WERI-Rb-1 (cell line): ENCODE measurements around the gene ITFG1.

Experiments used
- DNase-seq: peaks from one replicate; pipeline ENCODE4 v3.0.0-alpha.2; 2020
- H3K27ac ChIP-seq: fragments of 250-450 bp; sonication (Bioruptor Pico); 2 replicates; pipeline ENCODE4 v1.5.1; 2020; ENCODE audit warnings: mild to moderate bottlenecking, moderate library complexity
- H3K27me3 ChIP-seq: fragments of 250-450 bp; sonication (Bioruptor Pico); 2 replicates; pipeline ENCODE4 v1.5.1; 2021; ENCODE audit warnings: mild to moderate bottlenecking, low read depth, moderate library complexity; ENCODE audit not compliant: insufficient read depth, severe bottlenecking
- H3K36me3 ChIP-seq: fragments of 250-450 bp; sonication (Bioruptor Pico); 2 replicates; pipeline ENCODE4 v1.5.1; 2020; ENCODE audit warnings: mild to moderate bottlenecking, moderate library complexity
- H3K4me3 ChIP-seq: 2 replicates; pipeline ENCODE4 v1.5.1; 2011; ENCODE audit warnings: low read depth, mild to moderate bottlenecking, control low read depth, low read length
- H3K9me3 ChIP-seq: fragments of 250-450 bp; sonication (Bioruptor Pico); 2 replicates; pipeline ENCODE4 v1.5.1; 2021; ENCODE audit warnings: mild to moderate bottlenecking, moderate library complexity; ENCODE audit not compliant: severe bottlenecking
- TF ChIP-seq, protein P1 (sequence below): IDR thresholded peaks from 2 replicates; pipeline ENCODE4 v1.5.1; 2011; ENCODE audit warnings: low read depth, mild to moderate bottlenecking, control low read depth, inconsistent platforms, low read length

ITFG1 gene

DNA sequence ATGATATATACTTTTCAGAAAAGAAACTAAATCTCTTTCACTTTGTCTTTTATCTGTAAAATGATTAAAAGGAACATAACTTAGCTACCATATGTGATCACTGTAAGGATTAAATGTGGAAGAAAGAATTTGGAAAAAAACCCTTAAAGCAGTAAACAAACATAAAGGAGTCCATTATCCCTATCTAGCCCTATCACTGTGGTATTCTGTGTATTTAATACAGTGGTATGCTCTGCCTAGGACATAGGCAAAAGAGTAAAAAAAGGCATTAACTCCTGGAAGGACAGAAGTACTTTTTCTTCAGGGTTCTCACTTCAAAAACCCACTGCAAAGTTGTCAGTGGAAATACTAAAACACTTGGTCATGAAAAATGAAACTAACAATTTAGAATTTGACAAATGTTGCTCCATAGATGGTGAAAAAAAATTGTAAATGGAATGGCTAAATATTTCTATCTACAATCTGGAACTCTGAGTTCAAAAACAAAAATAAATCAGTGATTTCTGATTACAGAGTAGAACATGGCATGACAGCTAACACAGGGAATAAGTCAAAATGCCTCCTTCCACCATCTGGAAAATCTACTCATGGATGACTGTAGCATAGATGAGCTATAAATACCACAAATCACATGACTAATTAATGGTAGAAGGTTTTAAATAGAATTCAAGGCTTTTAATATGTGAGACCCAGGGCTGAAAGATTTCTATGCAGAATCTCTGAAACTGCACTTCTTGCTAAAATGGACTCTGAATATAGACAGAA lies 140.1 kb downstream of the ITFG1 start:
- DNase-seq: no peak

DNA sequence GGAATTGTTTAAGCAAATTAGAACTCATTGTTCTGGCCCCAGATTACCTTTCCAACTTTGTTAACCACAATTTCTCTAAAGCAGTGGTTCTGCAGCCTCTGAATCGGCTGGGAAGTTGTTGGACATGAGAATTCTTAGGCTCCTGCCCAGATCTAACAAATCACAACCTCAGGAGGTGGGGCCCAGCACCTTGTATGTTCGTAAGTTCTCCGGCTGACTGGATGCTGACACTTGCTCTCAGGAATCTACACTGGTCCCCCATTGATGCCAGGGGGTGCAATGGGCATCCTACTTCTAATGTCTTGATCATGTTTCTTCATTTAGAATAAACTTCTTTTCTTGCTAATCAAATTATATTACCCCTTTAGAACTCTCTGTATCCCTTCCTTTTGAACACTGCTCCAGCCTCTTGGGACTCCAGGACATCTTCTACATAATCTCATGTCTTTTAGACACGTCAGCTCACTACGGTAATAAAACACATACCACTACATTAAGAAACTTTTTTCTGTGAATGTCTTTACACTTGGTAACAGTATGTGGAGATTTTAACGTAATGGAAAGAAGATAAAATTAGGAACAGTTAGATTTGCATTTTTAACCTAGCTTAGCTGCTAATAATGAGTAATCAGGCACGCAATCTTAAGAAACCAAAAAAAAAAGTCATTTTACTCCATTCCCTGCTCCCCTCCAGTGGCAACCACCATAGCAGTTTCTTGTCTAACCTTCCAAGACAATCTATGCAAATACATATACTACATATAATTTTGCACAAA lies 143.2 kb downstream of the ITFG1 start:
- DNase-seq: no peak
- no peaks in the 10 kb centered on the region for H3K36me3 ChIP-seq
- no peak overlapping the region for H3K4me3 ChIP-seq
- TF ChIP-seq, protein P1, sequence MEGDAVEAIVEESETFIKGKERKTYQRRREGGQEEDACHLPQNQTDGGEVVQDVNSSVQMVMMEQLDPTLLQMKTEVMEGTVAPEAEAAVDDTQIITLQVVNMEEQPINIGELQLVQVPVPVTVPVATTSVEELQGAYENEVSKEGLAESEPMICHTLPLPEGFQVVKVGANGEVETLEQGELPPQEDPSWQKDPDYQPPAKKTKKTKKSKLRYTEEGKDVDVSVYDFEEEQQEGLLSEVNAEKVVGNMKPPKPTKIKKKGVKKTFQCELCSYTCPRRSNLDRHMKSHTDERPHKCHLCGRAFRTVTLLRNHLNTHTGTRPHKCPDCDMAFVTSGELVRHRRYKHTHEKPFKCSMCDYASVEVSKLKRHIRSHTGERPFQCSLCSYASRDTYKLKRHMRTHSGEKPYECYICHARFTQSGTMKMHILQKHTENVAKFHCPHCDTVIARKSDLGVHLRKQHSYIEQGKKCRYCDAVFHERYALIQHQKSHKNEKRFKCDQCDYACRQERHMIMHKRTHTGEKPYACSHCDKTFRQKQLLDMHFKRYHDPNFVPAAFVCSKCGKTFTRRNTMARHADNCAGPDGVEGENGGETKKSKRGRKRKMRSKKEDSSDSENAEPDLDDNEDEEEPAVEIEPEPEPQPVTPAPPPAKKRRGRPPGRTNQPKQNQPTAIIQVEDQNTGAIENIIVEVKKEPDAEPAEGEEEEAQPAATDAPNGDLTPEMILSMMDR: no peak
- H3K27me3 ChIP-seq: no peaks in the 10 kb centered on the region
- H3K27ac ChIP-seq: no peak overlapping the region
- no peaks in the 10 kb centered on the region for H3K9me3 ChIP-seq

More for the DNA sequence above, 140.1 kb downstream of the ITFG1 start:
- TF ChIP-seq, protein P1: no peak
- Histone ChIP-seq H3K27ac (no peak overlapping the region), H3K27me3 (no peaks in the 10 kb centered on the region), H3K4me3 (no peak overlapping the region), H3K9me3 (no peaks in the 10 kb centered on the region), H3K36me3 (no peaks in the 10 kb centered on the region)

DNA sequence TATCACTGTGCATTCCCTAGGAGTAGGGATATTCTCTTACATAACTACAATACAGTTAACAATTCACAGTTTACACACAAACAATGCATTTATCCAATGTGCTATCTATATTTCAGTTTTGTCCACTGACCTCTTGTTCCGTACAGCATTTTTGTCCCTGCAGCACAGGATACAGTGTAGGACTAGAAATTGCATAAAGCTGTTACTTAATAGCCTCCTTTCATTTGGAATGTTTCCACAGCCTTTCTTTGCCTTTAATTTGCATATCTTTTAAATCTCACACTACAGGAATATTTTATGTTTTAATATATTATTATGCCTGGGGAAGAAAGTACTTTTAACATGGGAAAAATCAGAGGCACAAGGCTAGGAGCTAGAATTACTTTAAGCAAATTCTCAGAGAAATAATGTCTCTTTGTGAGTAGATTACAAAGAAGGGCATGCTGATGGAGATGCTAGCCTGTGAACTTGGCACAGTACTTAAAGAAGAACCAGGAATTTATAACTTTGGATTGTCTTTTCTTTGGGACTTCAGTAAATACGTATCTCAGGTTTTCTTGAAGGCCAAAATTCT lies 144.3 kb downstream of the ITFG1 start:
- Histone ChIP-seq H3K27me3 (no peaks in the 10 kb centered on the region), H3K4me3 (no peak overlapping the region), H3K27ac (no peak overlapping the region), H3K36me3 (no peaks in the 10 kb centered on the region), H3K9me3 (no peaks in the 10 kb centered on the region)
- DNase-seq: no peak
- TF ChIP-seq, protein P1: no peak

DNA sequence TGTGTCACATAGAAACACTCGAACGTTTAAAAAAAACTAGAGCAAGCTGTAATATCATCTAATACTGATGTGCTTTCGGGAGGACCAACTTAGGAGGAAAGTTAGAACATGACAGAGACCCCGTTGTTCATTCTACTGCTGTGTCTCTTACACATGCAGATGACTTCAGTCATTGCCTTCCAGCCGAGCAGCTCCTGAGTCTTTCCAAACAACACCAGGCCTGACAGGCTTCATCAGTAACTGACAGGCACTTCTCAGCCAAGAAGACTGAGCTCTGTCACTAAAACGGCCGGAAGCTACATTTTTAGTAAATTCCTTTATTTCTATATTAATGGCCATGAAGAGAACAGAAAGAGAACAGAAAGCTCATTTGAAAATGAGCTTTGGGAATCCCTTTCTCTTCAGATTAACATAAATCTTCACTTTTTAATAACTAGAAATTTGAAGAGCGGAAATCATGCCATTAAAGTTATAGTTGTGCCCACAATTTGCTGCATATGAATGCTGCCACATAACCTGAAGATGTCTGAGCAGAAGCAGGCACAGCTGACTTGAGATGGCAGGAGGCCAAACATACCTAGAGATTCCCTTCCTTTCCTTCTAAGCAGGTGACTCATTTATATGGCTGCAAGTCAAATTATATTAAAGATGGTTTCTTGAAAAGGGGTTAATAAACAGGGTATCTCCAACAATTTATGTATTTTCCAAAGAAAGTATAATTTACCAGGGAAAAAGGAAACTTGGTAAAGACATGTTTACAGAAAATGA lies 148.9 kb downstream of the ITFG1 start:
- Histone ChIP-seq H3K27me3 (no peaks in the 10 kb centered on the region), H3K36me3 (no peaks in the 10 kb centered on the region), H3K4me3 (no peak overlapping the region), H3K27ac (no peak overlapping the region), H3K9me3 (no peaks in the 10 kb centered on the region)
- TF ChIP-seq, protein P1: no peak
- no peak for DNase-seq

DNA sequence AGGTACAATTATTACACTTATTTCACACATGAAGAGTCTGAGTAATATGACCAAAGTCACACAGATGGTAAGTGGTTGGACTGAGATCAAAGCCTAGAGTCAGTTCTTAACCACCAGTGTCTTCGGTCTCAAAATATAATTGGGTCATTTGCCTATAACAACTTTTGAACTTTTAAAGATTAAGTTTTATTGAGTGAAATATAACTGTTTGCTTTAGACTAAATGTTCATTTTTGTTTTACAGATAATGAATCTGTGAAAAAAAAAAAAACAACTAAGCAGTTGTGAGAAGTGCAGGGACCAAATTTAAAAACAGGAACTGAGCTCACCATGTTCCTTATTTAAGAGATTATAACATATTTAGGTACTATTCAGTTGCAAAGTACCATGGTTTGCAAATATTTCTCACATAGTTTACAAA lies 150.1 kb downstream of the ITFG1 start:
- TF ChIP-seq, protein P1: no peak
- H3K27me3 ChIP-seq: no peaks in the 10 kb centered on the region
- DNase-seq: no peak
- H3K9me3 ChIP-seq: no peaks in the 10 kb centered on the region
- H3K36me3 ChIP-seq: no peaks in the 10 kb centered on the region
- no peak overlapping the region for H3K27ac ChIP-seq
- H3K4me3 ChIP-seq: no peak overlapping the region
